ENCODE measurements around the gene NR3C2.

NR3C2 gene

GRCh38 chr4:148441986-148442831, at the start of gene NR3C2:
TSS of gene NR3C2 (minus strand) at chr4:148442414.
- DNase-seq (ENCODE audit: low read depth in 2 of 2, low spot score in 1 of 2), result peak; percentile 91 to 95

GRCh38 chr4:148487181-148487580, 45.0 kb upstream of the NR3C2 start:
- DNase-seq (ENCODE audit: low read depth in 2 of 2, low spot score in 1 of 2), result no peak

- DNase-seq (ENCODE audit: low read depth in 2 of 2, low spot score in 1 of 2), result no peak
Observed at GRCh38 chr4:148481636-148482035, 39.4 kb upstream of the NR3C2 start.

- DNase-seq (ENCODE audit: low read depth in 2 of 2, low spot score in 1 of 2), result no peak
Observed at GRCh38 chr4:148477276-148477675, 35.1 kb upstream of the NR3C2 start.

GRCh38 chr4:148469938-148470337, 27.7 kb upstream of the NR3C2 start:
- DNase-seq (ENCODE audit: low read depth in 2 of 2, low spot score in 1 of 2), result no peak

- no peak for DNase-seq (ENCODE audit: low read depth in 2 of 2, low spot score in 1 of 2)
Observed at GRCh38 chr4:148454835-148455234, 12.6 kb upstream of the NR3C2 start.

GRCh38 chr4:148453833-148454232, 11.6 kb upstream of the NR3C2 start:
- no peak for DNase-seq (ENCODE audit: low read depth in 2 of 2, low spot score in 1 of 2)

GRCh38 chr4:148452970-148453369, 10.8 kb upstream of the NR3C2 start:
- no peak for DNase-seq (ENCODE audit: low read depth in 2 of 2, low spot score in 1 of 2)

- DNase-seq (ENCODE audit: low read depth in 2 of 2, low spot score in 1 of 2), result no peak
Observed at GRCh38 chr4:148449921-148450320, 7.7 kb upstream of the NR3C2 start.

- DNase-seq (ENCODE audit: low read depth in 2 of 2, low spot score in 1 of 2), result no peak
Observed at GRCh38 chr4:148448141-148448540, 5.9 kb upstream of the NR3C2 start.

- DNase-seq (ENCODE audit: low read depth in 2 of 2, low spot score in 1 of 2), result no peak
Observed at GRCh38 chr4:148447681-148448080, 5.5 kb upstream of the NR3C2 start.

- no peak for DNase-seq (ENCODE audit: low read depth in 2 of 2, low spot score in 1 of 2)
Observed at GRCh38 chr4:148445860-148446330, 3.7 kb upstream of the NR3C2 start.

GRCh38 chr4:148445071-148445859, 3.1 kb upstream of the NR3C2 start:
- DNase-seq (ENCODE audit: low read depth in 2 of 2, low spot score in 1 of 2), result peak in 1 of 2 donors; percentile 56

GRCh38 chr4:148444296-148445070, 2.3 kb upstream of the NR3C2 start:
- DNase-seq (ENCODE audit: low read depth in 2 of 2, low spot score in 1 of 2), result peak in 1 of 2 donors; percentile 9

GRCh38 chr4:148443512-148444295, 1.5 kb upstream of the NR3C2 start:
- peak in 1 of 2 donors; percentile 1 for DNase-seq (ENCODE audit: low read depth in 2 of 2, low spot score in 1 of 2)

GRCh38 chr4:148442832-148443511, 758 bp upstream of the NR3C2 start:
- no peak for DNase-seq (ENCODE audit: low read depth in 2 of 2, low spot score in 1 of 2)

- DNase-seq (ENCODE audit: low read depth in 2 of 2, low spot score in 1 of 2), result no peak
Observed at GRCh38 chr4:148441624-148441985, 609 bp downstream of the NR3C2 start.

- DNase-seq (ENCODE audit: low read depth in 2 of 2, low spot score in 1 of 2), result no peak
Observed at GRCh38 chr4:148438047-148438446, 4.2 kb downstream of the NR3C2 start.

GRCh38 chr4:148437439-148437838, 4.8 kb downstream of the NR3C2 start:
- no peak for DNase-seq (ENCODE audit: low read depth in 2 of 2, low spot score in 1 of 2)

- no peak for DNase-seq (ENCODE audit: low read depth in 2 of 2, low spot score in 1 of 2)
Observed at GRCh38 chr4:148436512-148436911, 5.7 kb downstream of the NR3C2 start.
